Activated CD8-positive, alpha-beta T cell treated with anti-CD3 and anti-CD28 coated beads for 36 hours (primary cell): ENCODE results near the gene GPRIN3. TPM values are rescaled to one million over a fixed set of nuclear protein-coding genes. Genes with fewer than 3 reads are reported as not detected.
A peak's percentile ranks its signal among the peaks of the same experiment; 100 is the strongest.

ENCODE experiments used
- ATAC-seq: fragments of 200-7000 bp; cut with Tn5 transposase; one replicate; pipeline ENCODE4 v1.10.0; 2021; ENCODE audit warnings: mild to moderate bottlenecking, moderate library complexity
- CTCF ChIA-PET: fragments of 350-600 bp; sonication (Branson Sonifier 250); formaldehyde crosslinking; loops from one replicate; lab custom pipeline; 2021; ENCODE audit warnings: antibody characterized with exemption; lab: Charles Lee
- POLR2A ChIA-PET: fragments of 350-600 bp; sonication (Branson Sonifier 250); formaldehyde crosslinking; loops from one replicate; lab custom pipeline; 2021; ENCODE audit warnings: antibody characterized with exemption; lab: Charles Lee
- DNase-seq: peaks from one replicate; pipeline ENCODE4 v3.0.0-alpha.2; 2020
- H3K27ac Mint-ChIP-seq: one replicate; pipeline ENCODE4 v1.8.0; 2021; ENCODE audit warnings: mild to moderate bottlenecking, mixed read lengths
- H3K27me3 Mint-ChIP-seq: one replicate; pipeline ENCODE4 v1.8.0; 2021; ENCODE audit warnings: mixed read lengths
- H3K36me3 Mint-ChIP-seq: one replicate; pipeline ENCODE4 v1.8.0; 2021; ENCODE audit warnings: low read depth, mixed read lengths
- H3K4me1 Mint-ChIP-seq: one replicate; pipeline ENCODE4 v1.8.0; 2021; ENCODE audit warnings: low read depth, mixed read lengths
- H3K4me3 Mint-ChIP-seq: one replicate; pipeline ENCODE4 v1.8.0; 2021; ENCODE audit warnings: mild to moderate bottlenecking, moderate library complexity, mixed read lengths
- H3K9me3 Mint-ChIP-seq: one replicate; pipeline ENCODE4 v1.8.0; 2021; ENCODE audit warnings: mixed read lengths
- intact Hi-C: fragments of 100-400 bp; cut with micrococcal nuclease; formaldehyde crosslinking; loops from one replicate; pipeline ENCODE4 v1.10.0; 2022
- total RNA-seq, 2 experiments: library from RNA; stranded (reverse); gene quantifications; one replicate each; pipeline ENCODE4 v1.2.3, GENCODE V29; 2021
- TF ChIP-seq, protein P1 (sequence below): fragments of 200-600 bp; IDR thresholded peaks from one replicate; pipeline ENCODE4 v1.8.0; 2022; ENCODE audit warnings: antibody characterized with exemption, mild to moderate bottlenecking

GPRIN3 gene
- total RNA-seq, 2 experiments from 2014 or later: 10.6 to 11.8 TPM

DNA sequence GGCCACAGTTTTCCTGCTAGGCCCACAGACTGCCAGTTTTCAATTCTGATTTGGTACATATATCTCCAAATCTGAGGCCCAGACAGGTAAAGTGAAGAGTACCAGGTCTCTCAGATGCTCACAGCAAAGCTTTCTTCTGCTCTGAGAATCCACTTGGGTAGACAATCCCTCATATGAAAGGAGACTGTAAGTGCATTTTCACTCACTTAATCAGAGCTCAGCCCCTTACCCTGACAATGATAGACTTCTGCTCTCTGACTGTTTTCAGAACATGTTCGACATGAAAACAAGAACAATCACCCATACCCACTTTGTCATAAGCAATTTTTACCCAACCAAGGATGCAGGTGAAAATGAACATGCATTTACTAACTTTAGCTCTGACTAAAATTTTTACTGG, 7.1 kb downstream of the GPRIN3 start:
- CTCF ChIA-PET: interaction anchor here (1.0 to 3.8 kb wide), 8 partner anchors 10 to 138 kb away, joined by 3 to 19 read pairs (median 4); no protein-coding TSS in a partner anchor
- Mint-ChIP-seq H3K9me3 (no peaks in the 10 kb centered on the region), H3K4me1 (peaks cover 78% of the 10 kb centered on the region), H3K36me3 (peaks cover 13% of the 10 kb centered on the region), H3K4me3 (peak overlapping the region; percentile 52), H3K27ac (peak overlapping the region; percentile 100), H3K27me3 (no peaks in the 10 kb centered on the region)
- DNase-seq (no peak), ATAC-seq (no peak)
- POLR2A ChIA-PET: interaction anchor here (0.6 to 4.4 kb wide), 7 partner anchors 8 to 45 kb away, joined by 3 to 22 read pairs (median 3); partner anchors contain the start of gene GPRIN3
- intact Hi-C loops: no loop called here
- TF ChIP-seq, protein P1, sequence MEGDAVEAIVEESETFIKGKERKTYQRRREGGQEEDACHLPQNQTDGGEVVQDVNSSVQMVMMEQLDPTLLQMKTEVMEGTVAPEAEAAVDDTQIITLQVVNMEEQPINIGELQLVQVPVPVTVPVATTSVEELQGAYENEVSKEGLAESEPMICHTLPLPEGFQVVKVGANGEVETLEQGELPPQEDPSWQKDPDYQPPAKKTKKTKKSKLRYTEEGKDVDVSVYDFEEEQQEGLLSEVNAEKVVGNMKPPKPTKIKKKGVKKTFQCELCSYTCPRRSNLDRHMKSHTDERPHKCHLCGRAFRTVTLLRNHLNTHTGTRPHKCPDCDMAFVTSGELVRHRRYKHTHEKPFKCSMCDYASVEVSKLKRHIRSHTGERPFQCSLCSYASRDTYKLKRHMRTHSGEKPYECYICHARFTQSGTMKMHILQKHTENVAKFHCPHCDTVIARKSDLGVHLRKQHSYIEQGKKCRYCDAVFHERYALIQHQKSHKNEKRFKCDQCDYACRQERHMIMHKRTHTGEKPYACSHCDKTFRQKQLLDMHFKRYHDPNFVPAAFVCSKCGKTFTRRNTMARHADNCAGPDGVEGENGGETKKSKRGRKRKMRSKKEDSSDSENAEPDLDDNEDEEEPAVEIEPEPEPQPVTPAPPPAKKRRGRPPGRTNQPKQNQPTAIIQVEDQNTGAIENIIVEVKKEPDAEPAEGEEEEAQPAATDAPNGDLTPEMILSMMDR: no peak

DNA sequence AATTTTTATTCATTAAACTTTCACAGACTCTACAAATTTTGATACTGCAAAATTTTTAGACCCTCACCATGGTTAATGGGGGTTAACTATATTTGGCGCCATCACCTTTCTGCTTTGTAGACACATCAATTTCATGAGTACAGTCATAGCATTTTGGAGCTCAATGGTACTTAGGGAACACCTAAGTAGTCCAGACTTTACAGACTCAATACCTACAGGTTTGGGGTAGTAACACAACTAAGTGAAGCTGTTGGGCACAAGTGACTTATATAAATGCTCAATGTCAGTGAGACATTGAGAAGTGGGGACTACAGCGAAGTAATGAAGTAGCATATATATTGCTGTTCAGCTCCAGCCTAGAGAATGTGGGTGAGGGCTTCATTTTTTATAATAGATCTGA, 7.5 kb downstream of the GPRIN3 start:
- H3K4me1 Mint-ChIP-seq: peaks cover 78% of the 10 kb centered on the region
- DNase-seq: no peak
- no peaks in the 10 kb centered on the region for H3K9me3 Mint-ChIP-seq
- POLR2A ChIA-PET: interaction anchor here (0.6 to 4.4 kb wide), 7 partner anchors 8 to 45 kb away, joined by 3 to 22 read pairs (median 3); partner anchors contain the start of gene GPRIN3
- no peaks in the 10 kb centered on the region for H3K27me3 Mint-ChIP-seq
- CTCF ChIA-PET: interaction anchor here (0.8 to 3.8 kb wide), 10 partner anchors 8 to 139 kb away, joined by 3 to 19 read pairs (median 4); partner anchors contain the start of gene GPRIN3
- peaks cover 12% of the 10 kb centered on the region for H3K36me3 Mint-ChIP-seq
- intact Hi-C loops: no loop called here
- no peak for ATAC-seq
- TF ChIP-seq, protein P1: no peak
- peak overlapping the region; percentile 52 for H3K4me3 Mint-ChIP-seq
- peak overlapping the region; percentile 100 for H3K27ac Mint-ChIP-seq

GRCh38 chr4:89299153-89299791, 8.3 kb downstream of the GPRIN3 start:
- peaks cover 80% of the 10 kb centered on the region for H3K4me1 Mint-ChIP-seq
- DNase-seq: no peak
- intact Hi-C loops: loop anchor here (5.0 kb wide), 1 partner anchor 133 kb away; no protein-coding TSS in a partner anchor

DNA sequence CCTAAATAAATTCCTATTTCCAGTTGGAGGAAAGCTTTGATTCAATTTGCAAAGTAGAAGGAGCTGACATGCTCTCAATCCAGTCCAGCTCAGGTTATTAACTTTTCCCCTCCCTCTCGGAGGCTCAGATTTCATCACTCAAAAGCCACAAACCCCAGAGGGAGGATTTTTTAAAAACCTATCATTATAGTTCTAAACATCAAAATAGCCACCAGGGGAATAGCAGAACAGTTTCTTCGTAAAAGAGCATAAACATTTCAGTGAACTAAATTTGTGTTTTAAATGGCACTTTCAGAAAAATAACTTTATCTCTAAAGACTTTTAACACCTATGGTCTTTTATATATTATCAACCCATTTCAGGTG, 8.8 kb downstream of the GPRIN3 start:
- Mint-ChIP-seq H3K9me3 (no peaks in the 10 kb centered on the region), H3K27ac (peak overlapping the region; percentile 100), H3K4me3 (peak overlapping the region; percentile 96), H3K36me3 (peaks cover 8% of the 10 kb centered on the region), H3K27me3 (no peaks in the 10 kb centered on the region), H3K4me1 (peaks cover 80% of the 10 kb centered on the region)
- CTCF ChIA-PET: interaction anchor here (0.8 to 3.8 kb wide), 13 partner anchors 9 to 75 kb away, joined by 3 to 19 read pairs (median 3); partner anchors contain the start of gene GPRIN3
- TF ChIP-seq, protein P1: no peak
- intact Hi-C loops: loop anchor here (5.0 kb wide), 1 partner anchor 134 kb away; no protein-coding TSS in a partner anchor
- POLR2A ChIA-PET: interaction anchor here (0.8 to 4.4 kb wide), 6 partner anchors 8 to 72 kb away, joined by 3 to 22 read pairs (median 7); partner anchors contain the start of gene GPRIN3
- ATAC-seq (peak; percentile 7), DNase-seq (no peak)

More at GRCh38 chr4:89299153-89299791, 8.3 kb downstream of the GPRIN3 start:
- H3K9me3 Mint-ChIP-seq: no peaks in the 10 kb centered on the region
- peak; percentile 46 for ATAC-seq
- no peaks in the 10 kb centered on the region for H3K27me3 Mint-ChIP-seq
- TF ChIP-seq, protein P1: peak; percentile 38
- ChIA-PET POLR2A (interaction anchor here (0.8 to 4.4 kb wide), 7 partner anchors 9 to 72 kb away, joined by 3 to 22 read pairs (median 3); partner anchors contain the start of gene GPRIN3), CTCF (interaction anchor here (0.8 to 3.8 kb wide), 15 partner anchors 8 to 139 kb away, joined by 3 to 19 read pairs (median 4); partner anchors contain the start of gene GPRIN3)
- H3K36me3 Mint-ChIP-seq: peaks cover 11% of the 10 kb centered on the region
- peak overlapping the region; percentile 96 for H3K4me3 Mint-ChIP-seq
- H3K27ac Mint-ChIP-seq: peak overlapping the region; percentile 100
